CD4-positive, alpha-beta T cell treated with Interleukin-1 beta for 1 hour (primary cell): Measurements from ENCODE around the gene TCF19.
"Not testable (repeated sequence)": the region's sequence is repeated elsewhere in the genome, so short reads cannot be mapped to it uniquely, and the experiment has no call there.

Experiments used
- DNase-seq, 2 donors: peaks; one replicate each; pipeline ENCODE4 v3.0.0-alpha.2; 2020 to 2022

TCF19 gene

GRCh38 chr6:31162463-31163165 lies 4.2 kb downstream of the TCF19 start:
- DNase-seq: no peak

DNA sequence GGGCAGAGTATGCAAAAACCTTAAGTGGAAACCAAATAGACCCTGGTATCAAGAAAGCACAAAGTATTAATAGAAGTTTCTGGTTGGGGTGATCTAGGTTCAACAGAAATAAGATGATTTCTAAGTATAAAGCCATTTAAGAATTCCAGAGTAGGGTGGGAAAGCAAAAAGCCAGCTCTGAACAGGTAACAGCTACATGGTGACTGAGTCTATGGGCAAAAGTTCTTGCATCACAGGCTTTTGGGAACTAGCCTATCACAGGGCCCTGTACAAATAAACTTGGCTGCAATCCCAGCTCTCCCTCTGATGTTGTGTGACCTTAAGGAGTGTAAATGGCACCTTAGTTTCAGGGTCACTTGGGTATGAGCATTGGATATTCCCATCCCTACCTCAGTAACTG lies 5.5 kb downstream of the TCF19 start:
- no peak for DNase-seq

DNA sequence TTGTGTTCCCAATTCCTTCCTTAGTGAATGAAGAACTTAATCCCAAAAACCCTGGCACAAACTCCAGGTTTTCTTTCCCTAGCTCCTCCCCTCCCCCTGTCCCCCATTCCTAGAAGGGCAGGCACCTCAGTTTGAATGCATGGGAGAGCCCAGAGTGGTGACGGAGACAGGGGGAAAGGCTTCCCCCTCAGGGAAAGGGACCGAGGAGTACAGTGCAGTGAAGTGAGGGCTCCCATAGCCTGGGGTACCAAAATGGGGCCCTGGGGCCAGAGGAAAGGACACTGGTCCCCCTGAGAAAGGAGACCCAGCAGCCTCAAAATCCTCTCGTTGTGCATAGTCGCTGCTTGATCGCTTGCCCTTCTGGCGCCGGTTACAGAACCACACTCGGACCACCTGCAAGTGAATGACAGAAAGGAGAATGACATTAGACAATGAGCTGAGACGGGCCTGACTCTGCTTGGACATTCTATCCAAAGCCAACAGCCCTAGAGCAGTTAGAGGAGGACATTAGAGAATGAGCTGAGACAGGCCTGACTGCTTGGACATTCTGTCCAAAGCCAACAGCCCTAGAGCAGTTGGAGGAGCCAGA lies 6.2 kb downstream of the TCF19 start:
- DNase-seq: not testable (repeated sequence)

DNA sequence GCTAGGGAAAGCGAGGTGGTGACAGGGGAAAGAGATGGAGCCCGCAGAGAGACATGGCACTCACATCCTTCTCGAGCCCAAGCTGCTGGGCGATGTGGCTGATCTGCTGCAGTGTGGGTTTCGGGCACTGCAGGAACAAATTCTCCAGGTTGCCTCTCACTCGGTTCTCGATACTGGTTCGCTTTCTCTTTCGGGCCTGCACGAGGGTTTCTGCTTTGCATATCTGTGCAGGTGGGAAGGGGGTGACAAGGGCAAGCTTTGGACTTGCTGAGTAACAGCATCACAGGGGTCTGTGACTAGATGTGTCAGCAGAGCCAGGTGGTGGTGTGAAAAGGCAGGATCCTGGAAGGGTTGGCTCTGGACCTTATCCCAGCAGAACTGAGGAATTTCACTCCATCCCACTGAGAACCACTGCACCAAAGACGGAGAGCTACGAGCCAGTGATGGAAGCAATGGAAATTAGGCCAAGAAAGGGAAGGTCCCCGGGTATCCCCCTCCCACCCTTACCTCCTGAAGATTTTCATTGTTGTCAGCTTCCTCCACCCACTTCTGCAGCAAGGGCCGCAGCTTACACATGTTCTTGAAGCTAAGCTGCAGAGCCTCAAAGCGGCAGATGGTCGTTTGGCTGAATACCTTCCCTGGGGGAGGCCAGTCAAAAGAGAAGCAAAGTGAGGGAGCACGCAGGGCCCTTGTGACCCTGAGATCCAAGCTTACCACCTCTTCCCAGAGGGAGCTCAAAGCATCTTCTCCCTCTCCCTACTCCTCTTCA lies 6.9 kb downstream of the TCF19 start:
- DNase-seq: not testable (repeated sequence)

DNA sequence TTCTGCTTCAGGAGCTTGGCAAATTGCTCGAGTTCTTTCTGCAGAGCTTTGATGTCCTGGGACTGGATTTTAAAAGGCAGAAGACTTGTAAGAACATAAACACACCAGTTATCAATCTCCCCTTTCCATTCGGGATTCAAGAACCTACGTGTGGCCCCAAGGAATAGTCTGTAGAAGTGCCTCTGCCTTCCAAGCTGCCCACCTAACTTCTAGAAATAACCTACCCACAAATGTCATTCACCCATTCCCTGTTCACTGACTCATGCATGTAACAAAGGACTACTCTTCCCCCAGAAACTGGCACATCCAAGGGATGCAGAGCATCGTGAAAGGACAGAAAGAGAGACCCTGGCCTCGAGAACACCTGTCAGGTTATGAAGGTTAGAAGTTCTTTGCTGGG lies 7.6 kb downstream of the TCF19 start:
- no peak for DNase-seq

DNA sequence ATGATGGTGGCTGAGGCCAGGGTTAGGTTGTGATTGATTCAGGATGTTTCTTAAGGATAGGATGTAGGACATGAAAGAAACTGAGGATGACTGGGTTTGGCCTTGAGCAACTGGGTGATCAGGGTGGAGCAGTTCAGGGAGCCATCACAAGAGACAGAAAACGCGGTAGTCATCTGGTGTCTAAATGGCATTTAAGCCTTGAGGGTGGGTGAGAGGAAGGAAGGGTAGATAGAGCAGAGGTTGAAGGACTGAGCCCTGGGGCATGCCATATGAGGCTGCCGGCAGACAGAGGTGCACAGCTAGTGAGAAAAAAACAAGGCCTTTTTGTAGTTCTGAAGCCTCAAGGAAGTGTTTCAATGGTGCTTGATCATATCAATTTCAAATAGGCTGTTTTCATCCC lies 10.2 kb downstream of the TCF19 start:
- no peak for DNase-seq

GRCh38 chr6:31169123-31169857 lies 10.9 kb downstream of the TCF19 start:
- DNase-seq: no peak

DNA sequence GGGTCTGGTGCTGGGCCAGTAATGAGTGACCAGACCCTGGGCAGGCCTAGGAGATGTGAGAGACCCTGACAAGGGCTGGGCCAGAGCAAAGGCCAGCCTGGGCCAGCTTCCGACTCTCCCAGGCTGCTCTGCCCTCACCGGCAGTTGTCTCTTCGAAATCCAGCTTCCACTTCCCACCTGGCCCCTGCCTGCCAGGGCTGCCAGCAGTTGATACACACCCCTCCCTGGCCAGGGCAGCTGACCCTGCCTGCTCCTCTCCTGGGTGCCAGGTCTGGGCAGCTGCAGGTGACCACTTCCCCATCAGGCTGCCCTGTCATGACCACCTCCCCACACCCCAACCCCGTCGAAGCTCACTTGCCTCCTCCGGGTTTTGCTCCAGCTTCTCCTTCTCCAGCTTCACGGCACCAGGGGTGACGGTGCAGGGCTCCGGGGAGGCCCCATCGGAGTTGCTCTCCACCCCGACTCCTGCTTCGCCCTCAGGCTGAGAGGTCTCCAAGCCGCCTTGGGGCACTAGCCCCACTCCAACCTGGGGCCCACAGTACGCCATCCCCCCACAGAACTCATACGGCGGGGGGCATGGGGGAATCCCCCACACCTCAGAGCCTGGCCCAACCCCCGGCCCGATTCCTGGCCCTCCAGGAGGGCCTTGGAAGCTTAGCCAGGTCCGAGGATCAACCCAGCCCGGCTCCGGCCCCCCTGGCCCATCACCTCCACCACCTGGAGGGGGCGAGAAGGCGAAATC lies 11.6 kb downstream of the TCF19 start:
- not testable (repeated sequence) for DNase-seq

DNA sequence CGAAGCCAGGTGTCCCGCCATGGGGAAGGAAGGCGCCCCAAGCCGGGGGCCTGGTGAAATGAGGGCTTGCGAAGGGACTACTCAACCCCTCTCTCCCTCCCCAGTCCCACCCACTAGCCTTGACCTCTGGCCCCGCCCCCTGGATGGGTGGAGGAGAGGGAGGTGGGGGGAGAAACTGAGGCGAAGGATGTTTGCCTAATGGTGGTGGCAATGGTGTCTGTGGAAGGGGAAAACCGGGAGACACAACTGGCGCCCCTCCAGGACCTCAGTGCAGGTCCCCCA lies 12.2 kb downstream of the TCF19 start, which contains the start of gene POU5F1:
POU5F1 (minus strand) TSS at position 83 of the 282 bp plus-strand sequence; CDS start at position 21, 62 bp downstream.
- no peak for DNase-seq

- DNase-seq: no peak
These were observed 12.7 kb downstream of the TCF19 start for GRCh38 chr6:31170987-31171671.

DNA sequence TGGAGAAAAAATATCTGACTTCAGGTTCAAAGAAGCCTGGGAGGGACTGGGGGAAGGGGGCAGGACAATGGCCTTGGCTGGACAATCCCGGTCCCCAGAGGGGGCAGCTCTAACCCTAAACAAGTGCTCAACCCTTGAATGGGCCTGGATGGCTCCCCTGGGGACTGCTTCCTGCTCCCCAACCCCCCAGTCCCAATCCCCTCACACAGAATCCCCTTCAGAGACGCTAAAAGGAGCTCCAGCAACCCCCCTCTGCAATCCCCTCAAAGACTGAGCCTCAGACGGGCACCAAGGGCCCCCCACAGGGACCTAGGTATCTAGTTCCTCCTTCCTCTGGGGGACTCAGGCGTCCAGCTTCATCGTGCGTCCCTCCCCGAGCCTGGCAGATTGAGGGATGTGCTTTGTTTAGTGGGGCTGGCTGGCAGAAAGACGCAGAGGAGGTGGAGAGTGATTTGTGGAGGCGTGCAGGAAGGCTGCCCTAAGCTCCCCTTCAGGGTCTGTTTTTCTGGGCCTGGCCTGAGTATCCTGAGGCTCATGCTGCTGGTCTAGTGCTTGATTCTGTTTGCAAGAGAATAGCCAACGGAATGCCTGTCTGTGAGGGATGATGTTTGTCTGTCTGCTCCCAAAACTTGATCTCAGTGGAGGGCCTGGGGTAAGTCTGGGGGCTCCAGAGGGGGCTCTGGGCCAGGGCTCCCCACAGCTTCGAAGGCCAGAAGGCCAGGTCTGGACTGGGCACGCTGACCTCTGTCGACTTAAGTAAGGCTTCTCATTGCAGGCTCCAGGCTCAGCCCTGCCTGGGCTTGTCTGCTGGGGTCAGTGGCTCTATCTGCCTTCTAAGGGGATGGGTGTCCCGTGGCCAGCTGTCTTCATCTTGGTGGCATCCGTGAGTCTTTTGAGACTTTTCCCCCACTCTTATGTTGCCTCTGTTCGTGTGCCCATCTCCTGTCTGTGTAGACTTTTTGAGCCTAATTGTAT lies 13.8 kb downstream of the TCF19 start:
- DNase-seq: no peak

GRCh38 chr6:31172973-31173384 lies 14.6 kb downstream of the TCF19 start:
- no peak for DNase-seq

- DNase-seq: no peak
These were observed 15.0 kb downstream of the TCF19 start for GRCh38 chr6:31173406-31173805.

- DNase-seq: no peak
These were observed 16.0 kb downstream of the TCF19 start for GRCh38 chr6:31174378-31174777.

- no peak for DNase-seq
These were observed 17.6 kb downstream of the TCF19 start for GRCh38 chr6:31175971-31176370.

GRCh38 chr6:31178143-31179041 lies 20.0 kb downstream of the TCF19 start:
- DNase-seq: no peak

DNA sequence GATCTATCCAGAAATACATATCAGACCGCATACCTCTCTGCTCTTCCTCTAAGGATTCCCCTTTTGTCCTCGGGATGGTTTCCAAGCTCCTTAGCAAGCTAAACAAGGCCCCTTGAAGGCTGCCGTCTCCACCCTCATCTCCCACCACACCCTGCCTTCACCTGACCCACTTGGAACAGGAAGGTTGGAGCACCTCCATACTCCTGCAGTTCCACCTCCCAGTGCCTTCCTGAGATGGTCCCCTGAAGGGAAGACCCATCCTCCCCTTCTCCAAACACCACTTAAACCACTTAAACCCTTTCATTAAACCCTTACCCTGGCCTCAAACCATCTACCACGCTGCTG lies 20.6 kb downstream of the TCF19 start:
- no peak for DNase-seq

DNA sequence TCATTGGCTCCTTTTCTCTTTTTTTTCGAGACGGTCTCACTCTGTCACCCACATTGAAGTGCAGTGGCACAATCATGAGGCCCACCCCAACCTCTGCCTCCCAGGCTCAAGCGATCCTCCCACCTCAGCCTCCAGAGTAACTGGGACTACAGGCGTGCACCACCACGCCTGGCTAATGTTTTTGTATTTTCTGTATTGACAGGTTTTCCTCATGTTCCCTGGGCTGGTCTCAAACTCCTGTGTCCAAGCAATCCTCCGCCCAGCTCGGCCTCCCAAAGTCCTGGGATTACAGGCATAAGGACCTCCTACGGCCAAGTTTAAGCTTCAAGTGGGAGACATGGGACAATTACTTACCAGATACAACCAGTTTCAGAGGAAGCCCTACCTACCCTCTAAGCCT lies 21.5 kb downstream of the TCF19 start:
- DNase-seq: no peak

- peak; percentile 71 to 81 for DNase-seq
These were observed 22.1 kb downstream of the TCF19 start for GRCh38 chr6:31180500-31180899.

DNA sequence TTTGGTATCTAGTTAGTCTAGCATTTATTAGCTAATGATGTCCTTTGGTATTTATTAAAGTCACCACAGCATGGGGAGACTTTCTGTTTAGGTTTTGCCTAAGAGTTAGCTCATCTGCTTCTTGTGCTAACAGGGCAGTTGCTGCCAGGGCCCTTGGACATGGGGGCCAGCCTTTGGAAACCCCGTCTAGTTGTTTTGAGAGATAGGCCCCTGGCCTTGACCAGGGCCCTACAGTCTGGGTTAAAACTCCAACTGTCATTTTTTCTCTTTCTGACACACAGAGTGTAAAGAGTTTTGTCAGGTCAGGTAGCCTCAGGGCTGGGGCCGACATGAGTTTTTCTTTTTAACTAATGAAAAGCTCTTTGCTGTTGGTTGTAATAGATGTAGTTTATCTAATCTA lies 24.9 kb downstream of the TCF19 start:
- not testable (repeated sequence) for DNase-seq
